HG02610 (cell line): ENCODE results near the gene ZBTB40.

Experiments
- ATAC-seq: cut with Tn5 transposase; IDR thresholded peaks from one replicate; pipeline ENCODE4 v1.9.1; 2021; ENCODE audit warnings: mild to moderate bottlenecking, moderate library complexity; ENCODE audit not compliant: unreplicated experiment

ZBTB40 gene

GRCh38 chr1:22578732-22579361 is 127.2 kb downstream of the ZBTB40 start:
- no peak for ATAC-seq

- no peak for ATAC-seq
These were observed 128.0 kb downstream of the ZBTB40 start for GRCh38 chr1:22579541-22580155.
